H1 (cell line): ENCODE data around the gene COX10. TPM values are rescaled to one million over a fixed set of nuclear protein-coding genes. Genes with fewer than 3 reads are reported as not detected.
A peak's percentile ranks its signal among the peaks of the same experiment; 100 is the strongest.

Experiments
- CTCF ChIA-PET: fragments of 300-600 bp; sonication (Branson Sonifier 250); formaldehyde crosslinking; loops from one replicate; lab custom pipeline; 2021; ENCODE audit not compliant: partially characterized antibody; lab: Charles Lee
- POLR2A ChIA-PET: fragments of 300-600 bp; sonication (Branson Sonifier 250); formaldehyde crosslinking; loops from one replicate; lab custom pipeline; 2021; ENCODE audit warnings: inconsistent platforms; ENCODE audit not compliant: partially characterized antibody; lab: Charles Lee
- DNase-seq, 2 experiments: peaks; one replicate each; pipeline versions ENCODE4 v3.0.0 to v3.0.0-alpha.2; 2010 to 2022; ENCODE audit warnings: low spot score in 2 of 2, low read depth in 1 of 2, mixed read lengths in 1 of 2
- FAIRE-seq: peaks from 2 replicates; lab custom pipeline; 2011; peaks lifted over from hg19 to GRCh38; lab: Jason Lieb, UNC
- H2AFZ ChIP-seq: 2 replicates; pipeline ENCODE4 v1.8.1; 2012; ENCODE audit warnings: low read length, inconsistent platforms
- H2AK5ac ChIP-seq: 2 replicates; pipeline ENCODE4 v1.6.1; 2013; ENCODE audit warnings: low read depth, low read length
- H2BK120ac ChIP-seq: replicated peaks from 2 replicates; pipeline ENCODE3; 2013; ENCODE audit warnings: low read depth, low read length, inconsistent platforms
- H2BK12ac ChIP-seq: 2 replicates; pipeline ENCODE4 v1.6.1; 2013; ENCODE audit warnings: low read depth, low read length
- H2BK15ac ChIP-seq: 2 replicates; pipeline ENCODE4 v1.6.1; 2013; ENCODE audit warnings: low read length
- H2BK20ac ChIP-seq: 2 replicates; pipeline ENCODE4 v1.6.1; 2013; ENCODE audit warnings: low read length
- H2BK5ac ChIP-seq: 2 replicates; pipeline ENCODE4 v1.6.1; 2013; ENCODE audit warnings: low read depth, low read length
- H3K14ac ChIP-seq: 2 replicates; pipeline ENCODE4 v1.6.1; 2013; ENCODE audit warnings: inconsistent platforms; ENCODE audit not compliant: insufficient read length
- H3K18ac ChIP-seq: 2 replicates; pipeline ENCODE4 v1.6.1; 2013; ENCODE audit warnings: low read length; ENCODE audit errors: extremely low read depth
- H3K23ac ChIP-seq: 2 replicates; pipeline ENCODE4 v1.6.1; 2013; ENCODE audit warnings: inconsistent platforms; ENCODE audit not compliant: insufficient read length
- H3K23me2 ChIP-seq: 2 replicates; pipeline ENCODE4 v1.6.1; 2013; ENCODE audit warnings: low read depth, low read length
- H3K27ac ChIP-seq: 2 replicates; pipeline ENCODE4 v1.6.1; 2011; ENCODE audit warnings: low read depth, low read length, inconsistent platforms
- H3K27me3 ChIP-seq, 4 experiments: replicated peaks in 1 of 4; 1 replicate in 1 of 4; 2 replicates in 3 of 4; pipeline versions ENCODE4 v1.6.1 to v1.8.1; 2011 to 2013; ENCODE audit warnings: low read length in 3 of 4, mild to moderate bottlenecking in 3 of 4, inconsistent platforms in 2 of 4, mixed read lengths in 2 of 4, moderate library complexity in 1 of 4; ENCODE audit not compliant: control insufficient read depth in 3 of 4, insufficient read depth in 3 of 4; ENCODE audit errors: extremely low read depth in 1 of 4
- H3K36me3 ChIP-seq, 4 experiments: 2 replicates each; pipeline versions ENCODE4 v1.6.1 to v1.8.1; 2011 to 2013; ENCODE audit warnings: mild to moderate bottlenecking in 4 of 4, low read length in 3 of 4, moderate library complexity in 2 of 4, control low read depth in 1 of 4, inconsistent platforms in 1 of 4; ENCODE audit not compliant: insufficient read depth in 4 of 4, control insufficient read depth in 2 of 4
- H3K4ac ChIP-seq: replicated peaks from 2 replicates; pipeline ENCODE3; 2013; ENCODE audit warnings: low read length, low read depth, mixed read lengths, inconsistent platforms; ENCODE audit not compliant: insufficient read length
- H3K4me1 ChIP-seq, 4 experiments: replicated peaks in 1 of 4; 1 replicate in 1 of 4; 2 replicates in 3 of 4; pipeline versions ENCODE4 v1.6.1 to v1.8.1; 2011 to 2013; ENCODE audit warnings: low read length in 3 of 4, inconsistent platforms in 2 of 4, mixed read lengths in 1 of 4; ENCODE audit not compliant: insufficient read depth in 4 of 4, control insufficient read depth in 3 of 4
- H3K4me2 ChIP-seq, 2 experiments: 2 replicates each; pipeline versions ENCODE4 v1.6.1 to v1.8.1; 2011 to 2013; ENCODE audit warnings: low read depth in 2 of 2, low read length in 2 of 2, control low read depth in 1 of 2, inconsistent platforms in 1 of 2, mild to moderate bottlenecking in 1 of 2; ENCODE audit not compliant: insufficient read depth in 1 of 2
- H3K4me3 ChIP-seq, 4 experiments: fragments of 200-600, 300-600 bp in 1 of 4; sonication (generic), shearing (Covaris generic), sonication (Bioruptor Twin) in 1 of 4; 2 replicates each; pipeline versions ENCODE4 v1.5.1 to v1.8.1; 2011 to 2016; ENCODE audit warnings: low read length in 4 of 4, low read depth in 3 of 4, control low read depth in 2 of 4, inconsistent platforms in 2 of 4, mild to moderate bottlenecking in 2 of 4, mixed read lengths in 1 of 4, moderate library complexity in 1 of 4; ENCODE audit not compliant: insufficient read depth in 2 of 4; ENCODE audit errors: extremely low read depth in 1 of 4
- H3K56ac ChIP-seq: replicated peaks from 2 replicates; pipeline ENCODE3; 2013; ENCODE audit warnings: low read depth, mild to moderate bottlenecking, mixed read lengths, low read length, inconsistent platforms; ENCODE audit not compliant: insufficient read length
- H3K79me1 ChIP-seq: 2 replicates; pipeline ENCODE4 v1.6.1; 2013; ENCODE audit warnings: low read depth, low read length, control low read depth
- H3K79me2 ChIP-seq, 2 experiments: 2 replicates each; pipeline versions ENCODE4 v1.6.1 to v1.8.1; 2012 to 2013; ENCODE audit warnings: low read length in 2 of 2, mild to moderate bottlenecking in 2 of 2, inconsistent platforms in 1 of 2; ENCODE audit not compliant: insufficient read depth in 2 of 2, control insufficient read depth in 1 of 2
- H3K9ac ChIP-seq, 4 experiments: replicated peaks in 1 of 4; 1 replicate in 1 of 4; 2 replicates in 3 of 4; pipeline versions ENCODE4 v1.6.1 to v1.8.1; 2011 to 2013; ENCODE audit warnings: low read depth in 3 of 4, low read length in 3 of 4, control low read depth in 2 of 4, mild to moderate bottlenecking in 2 of 4, moderate library complexity in 2 of 4, inconsistent platforms in 1 of 4; ENCODE audit errors: extremely low read depth in 1 of 4
- H3K9me3 ChIP-seq, 2 experiments: 2 replicates each; pipeline versions ENCODE4 v1.6.1 to v1.8.1; 2012 to 2013; ENCODE audit warnings: mild to moderate bottlenecking in 2 of 2, moderate library complexity in 2 of 2, control low read depth in 1 of 2, inconsistent platforms in 1 of 2, low read depth in 1 of 2, low read length in 1 of 2, mixed read lengths in 1 of 2; ENCODE audit not compliant: insufficient read depth in 2 of 2
- H4K20me1 ChIP-seq, 2 experiments: replicated peaks in 1 of 2; 2 replicates each; pipeline versions ENCODE3 to v1.8.1; 2011 to 2013; ENCODE audit warnings: inconsistent platforms in 2 of 2, low read length in 2 of 2, mild to moderate bottlenecking in 1 of 2; ENCODE audit not compliant: insufficient read depth in 2 of 2, control insufficient read depth in 1 of 2
- H4K5ac ChIP-seq: 2 replicates; pipeline ENCODE4 v1.6.1; 2013; ENCODE audit warnings: low read length, low read depth, mixed read lengths, inconsistent platforms; ENCODE audit not compliant: insufficient read length
- H4K8ac ChIP-seq: 2 replicates; pipeline ENCODE4 v1.8.0; 2013; ENCODE audit warnings: mild to moderate bottlenecking, moderate library complexity, low read length, inconsistent platforms; ENCODE audit not compliant: insufficient read depth; ENCODE audit errors: extremely low read depth
- H4K91ac ChIP-seq: replicated peaks from 2 replicates; pipeline ENCODE3; 2013; ENCODE audit warnings: low read length, mixed read lengths, inconsistent platforms; ENCODE audit not compliant: insufficient read length
- ATF2 ChIP-seq: IDR thresholded peaks from 2 replicates; pipeline ENCODE4 v1.6.1; 2012; ENCODE audit warnings: low read length, inconsistent platforms
- CREB1 ChIP-seq: IDR thresholded peaks from 2 replicates; pipeline ENCODE4 v1.6.1; 2012; ENCODE audit warnings: inconsistent platforms
- CTBP2 ChIP-seq: IDR thresholded peaks from 2 replicates; pipeline ENCODE4 v1.7.0; 2011; ENCODE audit warnings: borderline replicate concordance, mild to moderate bottlenecking, moderate library complexity, mixed read lengths, low read length; ENCODE audit not compliant: insufficient read depth, insufficient read length
- NRF1 ChIP-seq: IDR thresholded peaks from 2 replicates; pipeline ENCODE4 v1.6.1; 2011; ENCODE audit warnings: mild to moderate bottlenecking, low read depth, low read length, improper control_type of control experiment
- RBBP5 ChIP-seq: IDR thresholded peaks from 2 replicates; pipeline ENCODE4 v1.7.1; 2012; ENCODE audit warnings: low read depth, mild to moderate bottlenecking, inconsistent platforms, low read length, moderate library complexity, borderline replicate concordance
- RXRA ChIP-seq: IDR thresholded peaks from 2 replicates; pipeline ENCODE4 v1.6.1; 2011; ENCODE audit warnings: low read depth, mild to moderate bottlenecking, low read length, moderate library complexity; ENCODE audit not compliant: insufficient read depth
- SRF ChIP-seq: IDR thresholded peaks from 2 replicates; pipeline ENCODE4 v1.6.1; 2011; ENCODE audit warnings: mild to moderate bottlenecking, low read depth, low read length, moderate library complexity
- WGBS, 2 experiments: shearing (Covaris generic) in 1 of 2; methylation state at CpG; one replicate each; pipeline versions ENCODE4 v1.1.6 to v1.1.7; 2013 to 2015; ENCODE audit warnings: low lambda C conversion rate in 2 of 2, mixed read lengths in 2 of 2, inconsistent platforms in 1 of 2, low coverage in 1 of 2, missing lambda C conversion rate in 1 of 2; ENCODE audit not compliant: insufficient replicate concordance in 2 of 2, insufficient coverage in 1 of 2, insufficient read length in 1 of 2; ENCODE audit errors: extremely low coverage in 1 of 2, missing lambda C conversion rate in 1 of 2; 5-methylcytosine and 5-hydroxymethylcytosine counted together
- polyA plus RNA-seq, 7 experiments: library from polyadenylated mRNA; depleted of rRNA in 3 of 7; stranded (reverse) in 5 of 7; unstranded in 2 of 7; fragments of >200 nt in 5 of 7; fragments of 200-250 nt in 2 of 7; gene quantifications; 1 replicate in 5 of 7; 2 replicates in 1 of 7; 4 replicates in 1 of 7; pipeline versions ENCODE4 v1.2.1 to v1.2.3, GENCODE V29; 2011 to 2013; ENCODE audit warnings: missing spikeins in 2 of 7, mixed read lengths in 2 of 7
- total RNA-seq: library from RNA; stranded (reverse); fragmentation: NEBNext Ultra II Directional; extraction: Animal tissue kit (Norgen Biotek cat#: 25700); gene quantifications from 2 replicates; pipeline ENCODE4 v1.2.1, GENCODE V29; 2021

COX10 gene
- total and polyA plus RNA-seq, 2 of the 8 experiments (the other 6 are each of a cell fraction or from before 2014, with no cell fraction given): 18.0 to 23.0 TPM

- DNase-seq (no peak), FAIRE-seq (no peak)
- Histone ChIP-seq H3K4me3 (peak overlapping the region; percentile 91 to 100 (median 98); a peak in 7 of 8 replicates), H3K18ac (no peak overlapping the region), H3K4me2 (peak overlapping the region; percentile 83 to 89), H4K91ac (no peak overlapping the region), H3K27ac (no peak overlapping the region), H2BK120ac (no peak overlapping the region), H3K23me2 (no peaks in the 10 kb centered on the region; the same call in 1 of the 2 replicates), H2BK15ac (no peak overlapping the region), H4K20me1 (peaks cover 2% of the 10 kb centered on the region in 2 experiments), H3K4ac (no peak overlapping the region), H3K9ac (peak overlapping the region in 1 of 4 experiments; percentile 26; a peak in 1 of 7 replicates), H3K79me2 (peaks cover 11 to 54% of the 10 kb centered on the region in 2 experiments), H2BK12ac (no peak overlapping the region), H2BK20ac (no peak overlapping the region), H2BK5ac (no peak overlapping the region), H3K9me3 (peaks cover 0 to 7% of the 10 kb centered on the region in 2 experiments; a peak in 2 of 4 replicates), H3K79me1 (peaks cover 4% of the 10 kb centered on the region), H3K27me3 (no peaks in the 10 kb centered on the region), H2AFZ (no peak overlapping the region), H3K14ac (no peak overlapping the region), H4K8ac (no peak overlapping the region), H2AK5ac (no peak overlapping the region), H3K4me1 (no peaks in the 10 kb centered on the region; a peak in 1 of 7 replicates), H3K23ac (no peak overlapping the region), H3K36me3 (peaks cover 0 to 11% (median 1%) of the 10 kb centered on the region in 4 experiments; a peak in 2 of 8 replicates), H4K5ac (no peak overlapping the region), H3K56ac (no peak overlapping the region)
- CTCF ChIA-PET: no interaction called here
- POLR2A ChIA-PET: interaction anchor here (0.6 to 1.6 kb wide), 4 partner anchors 8 to 276 kb away, joined by 3 to 7 read pairs (median 4); no protein-coding TSS in a partner anchor
- 81% methylated on average over 6 of the region's 6 CpGs; no CpG with 5 or more reads in 1 of the 2 experiments for WGBS, 2 experiments
- TF ChIP-seq SRF (no peak), ATF2 (no peak), RXRA (no peak), RBBP5 (no peak), NRF1 (no peak), CTBP2 (no peak), CREB1 (no peak)
Observed at GRCh38 chr17:14070344-14070984, 1.2 kb downstream of the COX10 start.
